Spinal cord (tissue), 10 donors: Measurements from ENCODE around the gene HTRA3. TPM values are rescaled to one million over a fixed set of nuclear protein-coding genes. Genes with fewer than 3 reads are reported as not detected.
"Not testable (repeated sequence)": the region's sequence is repeated elsewhere in the genome, so short reads cannot be mapped to it uniquely, and the experiment has no call there.

Source experiments
- DNase-seq, 6 donors: peaks; one replicate each; pipeline versions ENCODE4 v3.0.0 to v3.0.0-alpha.2; 2013 to 2015; ENCODE audit warnings: low spot score in 6 of 6, low read depth in 4 of 6
- H3K27ac ChIP-seq: one replicate; pipeline ENCODE4 v1.5.1; 2013; ENCODE audit warnings: low read depth, low read length, control low read depth
- H3K27me3 ChIP-seq: one replicate; pipeline ENCODE4 v1.6.1; 2013; ENCODE audit warnings: low read length; ENCODE audit not compliant: control insufficient read depth, insufficient read depth
- H3K36me3 ChIP-seq: one replicate; pipeline ENCODE4 v1.6.1; 2013; ENCODE audit warnings: low read length; ENCODE audit not compliant: control insufficient read depth, insufficient read depth
- H3K4me1 ChIP-seq: one replicate; pipeline ENCODE4 v1.6.1; 2013; ENCODE audit warnings: low read length; ENCODE audit not compliant: control insufficient read depth, insufficient read depth
- H3K4me3 ChIP-seq: one replicate; pipeline ENCODE4 v1.5.1; 2013; ENCODE audit warnings: low read depth, low read length, control low read depth
- H3K9me3 ChIP-seq: one replicate; pipeline ENCODE4 v1.6.1; 2013; ENCODE audit warnings: low read length; ENCODE audit not compliant: control insufficient read depth, insufficient read depth
- WGBS: methylation state at CpG from one replicate; pipeline ENCODE4 v1.1.5; 2013; ENCODE audit warnings: missing lambda C conversion rate; ENCODE audit not compliant: insufficient coverage; 5-methylcytosine and 5-hydroxymethylcytosine counted together
- polyA plus RNA-seq, 2 donors: library from polyadenylated mRNA; unstranded; fragments of 120-200 nt; gene quantifications; one replicate each; pipeline ENCODE4 v1.2.1, GENCODE V29; 2013; ENCODE audit not compliant: insufficient read length in 2 of 2
- total RNA-seq, 2 donors: library from RNA; depleted of rRNA in 1 of 2; stranded (reverse); fragments of 120-200 nt in 1 of 2; fragments of >200 nt in 1 of 2; gene quantifications; one replicate each; pipeline versions ENCODE4 v1.2.3 to v1.2.4, GENCODE V29; 2013 to 2014
- donor health status: healthy.

Gene HTRA3
- total and polyA plus RNA-seq, 4 donors, result 8.7 to 23.4 (median 10.6) TPM

GRCh38 chr4:8341281-8341680 is 71.7 kb downstream of the HTRA3 start:
- not testable (repeated sequence) for DNase-seq, H3K36me3 ChIP-seq, H3K27me3 ChIP-seq, H3K4me3 ChIP-seq, H3K9me3 ChIP-seq
- H3K27ac ChIP-seq, result peak overlapping the region; percentile 6
- peaks cover 29% of the 10 kb centered on the region for H3K4me1 ChIP-seq
- 98% methylated on average over 7 of the region's 7 CpGs for WGBS

GRCh38 chr4:8341691-8342090 is 72.1 kb downstream of the HTRA3 start:
- peak in 2 of 6 donors; percentile 15 to 33 for DNase-seq
- peaks cover 33% of the 10 kb centered on the region for H3K4me1 ChIP-seq
- H3K36me3 ChIP-seq, result no peaks in the 10 kb centered on the region
- H3K9me3 ChIP-seq, result no peaks in the 10 kb centered on the region
- H3K27ac ChIP-seq, result no peak overlapping the region
- no peak overlapping the region for H3K4me3 ChIP-seq
- no peaks in the 10 kb centered on the region for H3K27me3 ChIP-seq
- WGBS, result 61% methylated on average over 9 of the region's 10 CpGs

- Histone ChIP-seq H3K27ac (peak overlapping the region; percentile 29), H3K4me1 (peaks cover 37% of the 10 kb centered on the region), H3K27me3 (no peaks in the 10 kb centered on the region), H3K4me3 (no peak overlapping the region), H3K9me3 (no peaks in the 10 kb centered on the region), H3K36me3 (no peaks in the 10 kb centered on the region)
- no peak for DNase-seq
- 74% methylated on average over 16 of the region's 16 CpGs for WGBS
Measured at GRCh38 chr4:8342651-8343261, 73.2 kb downstream of the HTRA3 start.

- no peaks in the 10 kb centered on the region for H3K9me3 ChIP-seq
- peaks cover 37% of the 10 kb centered on the region for H3K4me1 ChIP-seq
- 84% methylated on average over 28 of the region's 28 CpGs for WGBS
- H3K36me3 ChIP-seq, result no peaks in the 10 kb centered on the region
- H3K4me3 ChIP-seq, result no peak overlapping the region
- DNase-seq, result peak in 1 of 6 donors; percentile 68
- H3K27me3 ChIP-seq, result no peaks in the 10 kb centered on the region
- H3K27ac ChIP-seq, result peak overlapping the region; percentile 29
Measured at GRCh38 chr4:8343262-8343966, 73.9 kb downstream of the HTRA3 start.

GRCh38 chr4:8343967-8344331 is 74.4 kb downstream of the HTRA3 start:
- H3K4me3 ChIP-seq, result no peak overlapping the region
- WGBS, result 91% methylated on average over 7 of the region's 11 CpGs
- H3K27ac ChIP-seq, result peak overlapping the region; percentile 29
- H3K9me3 ChIP-seq, result no peaks in the 10 kb centered on the region
- no peaks in the 10 kb centered on the region for H3K36me3 ChIP-seq
- peaks cover 37% of the 10 kb centered on the region for H3K4me1 ChIP-seq
- H3K27me3 ChIP-seq, result no peaks in the 10 kb centered on the region
- no peak for DNase-seq

- Histone ChIP-seq H3K27ac (no peak overlapping the region), H3K4me3 (no peak overlapping the region), H3K36me3 (no peaks in the 10 kb centered on the region), H3K9me3 (no peaks in the 10 kb centered on the region), H3K27me3 (no peaks in the 10 kb centered on the region), H3K4me1 (peaks cover 37% of the 10 kb centered on the region)
- WGBS, result 84% methylated on average over 7 of the region's 14 CpGs
- no peak for DNase-seq
Measured at GRCh38 chr4:8344377-8344776, 74.8 kb downstream of the HTRA3 start.

GRCh38 chr4:8345053-8345945 is 75.7 kb downstream of the HTRA3 start:
- H3K4me3 ChIP-seq, result no peak overlapping the region
- H3K27me3 ChIP-seq, result no peaks in the 10 kb centered on the region
- H3K27ac ChIP-seq, result no peak overlapping the region
- 90% methylated on average over 34 of the region's 34 CpGs for WGBS
- peaks cover 37% of the 10 kb centered on the region for H3K4me1 ChIP-seq
- H3K9me3 ChIP-seq, result no peaks in the 10 kb centered on the region
- no peak for DNase-seq
- no peaks in the 10 kb centered on the region for H3K36me3 ChIP-seq

GRCh38 chr4:8345946-8346814 is 76.6 kb downstream of the HTRA3 start:
- Histone ChIP-seq H3K27ac (no peak overlapping the region), H3K4me3 (no peak overlapping the region), H3K36me3 (no peaks in the 10 kb centered on the region), H3K9me3 (no peaks in the 10 kb centered on the region), H3K27me3 (no peaks in the 10 kb centered on the region), H3K4me1 (peaks cover 29% of the 10 kb centered on the region)
- DNase-seq, result no peak
- WGBS, result 93% methylated on average over 37 of the region's 39 CpGs
